Effector memory CD8-positive, alpha-beta T cell (primary cell): ENCODE results near the gene SGK1.

ENCODE experiments used
- ATAC-seq: fragments of 150-1000 bp; cut with Tn5 transposase; replicated peaks from 2 replicates; pipeline ENCODE4 v1.10.0; 2021; ENCODE audit warnings: mild to moderate bottlenecking, moderate library complexity
- DNase-seq, 3 experiments: peaks; one replicate each; pipeline ENCODE4 v3.0.0; 2021
- H3K27ac Mint-ChIP-seq, 2 donors: one replicate each; pipeline ENCODE4 v1.8.0; 2022; ENCODE audit warnings: mild to moderate bottlenecking in 2 of 2, mixed read lengths in 2 of 2, moderate library complexity in 2 of 2
- H3K27me3 Mint-ChIP-seq, 2 donors: one replicate each; pipeline ENCODE4 v1.8.0; 2022; ENCODE audit warnings: mixed read lengths in 2 of 2
- H3K36me3 Mint-ChIP-seq: one replicate; pipeline ENCODE4 v1.8.0; 2022; ENCODE audit warnings: mild to moderate bottlenecking, moderate library complexity, mixed read lengths; ENCODE audit not compliant: insufficient read depth
- H3K4me1 Mint-ChIP-seq, 2 donors: one replicate each; pipeline ENCODE4 v1.8.0; 2022; ENCODE audit warnings: low read depth in 2 of 2, mixed read lengths in 2 of 2
- H3K4me3 Mint-ChIP-seq, 2 donors: one replicate each; pipeline ENCODE4 v1.8.0; 2022; ENCODE audit warnings: mild to moderate bottlenecking in 2 of 2, mixed read lengths in 2 of 2, moderate library complexity in 2 of 2
- H3K9me3 Mint-ChIP-seq, 2 donors: one replicate each; pipeline ENCODE4 v1.8.0; 2022; ENCODE audit warnings: mixed read lengths in 2 of 2

SGK1 gene

DNA sequence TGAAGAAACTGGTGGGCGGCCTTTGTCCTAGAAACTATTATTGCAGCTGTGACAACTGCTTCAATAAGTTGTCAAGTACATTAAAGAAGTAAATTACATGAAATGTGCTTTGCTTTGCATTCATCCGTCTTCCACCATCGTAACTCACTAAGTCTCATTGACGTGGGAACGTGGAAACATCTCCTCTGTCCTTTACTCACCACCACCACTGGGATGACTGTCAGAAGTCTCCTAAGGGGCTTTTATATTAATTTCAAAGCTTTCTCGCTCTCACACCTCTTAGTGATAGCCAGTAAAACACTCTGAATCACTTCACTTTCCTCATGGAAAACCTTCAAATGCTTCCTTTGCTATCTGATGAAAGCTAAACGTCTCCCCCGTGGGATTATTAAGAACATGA lies 153.6 kb downstream of the SGK1 start:
- Mint-ChIP-seq H3K27ac (no peak overlapping the region), H3K27me3 (peaks cover 5 to 11% of the 10 kb centered on the region in 2 donors), H3K36me3 (peaks cover 11% of the 10 kb centered on the region), H3K4me3 (no peak overlapping the region), H3K9me3 (no peaks in the 10 kb centered on the region), H3K4me1 (no peaks in the 10 kb centered on the region)
- no peak for DNase-seq
- ATAC-seq = no peak

DNA sequence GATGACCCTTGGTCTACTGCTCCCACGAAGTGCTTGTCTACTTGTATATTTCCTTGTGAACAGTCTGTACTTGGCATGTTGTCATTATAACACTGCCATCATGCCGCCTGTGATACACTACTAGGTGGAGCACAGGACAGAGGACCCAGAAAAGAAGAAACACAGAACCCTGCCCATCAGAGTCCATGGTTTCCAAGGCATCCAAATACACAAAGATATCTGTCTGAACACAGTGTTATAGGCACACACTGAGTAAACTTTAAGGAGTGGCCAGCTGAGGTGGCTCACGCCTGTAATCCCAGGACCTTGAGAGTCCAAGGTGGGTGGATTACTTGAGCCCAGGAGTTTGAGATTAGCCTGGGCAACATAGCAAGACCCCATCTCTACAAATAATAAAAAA lies 155.0 kb downstream of the SGK1 start:
- H3K9me3 Mint-ChIP-seq = no peaks in the 10 kb centered on the region
- H3K27ac Mint-ChIP-seq = no peak overlapping the region
- DNase-seq = no peak
- no peaks in the 10 kb centered on the region for H3K4me1 Mint-ChIP-seq
- H3K27me3 Mint-ChIP-seq = peaks cover 5 to 11% of the 10 kb centered on the region in 2 donors
- ATAC-seq = no peak
- peaks cover 8% of the 10 kb centered on the region for H3K36me3 Mint-ChIP-seq
- H3K4me3 Mint-ChIP-seq = no peak overlapping the region

DNA sequence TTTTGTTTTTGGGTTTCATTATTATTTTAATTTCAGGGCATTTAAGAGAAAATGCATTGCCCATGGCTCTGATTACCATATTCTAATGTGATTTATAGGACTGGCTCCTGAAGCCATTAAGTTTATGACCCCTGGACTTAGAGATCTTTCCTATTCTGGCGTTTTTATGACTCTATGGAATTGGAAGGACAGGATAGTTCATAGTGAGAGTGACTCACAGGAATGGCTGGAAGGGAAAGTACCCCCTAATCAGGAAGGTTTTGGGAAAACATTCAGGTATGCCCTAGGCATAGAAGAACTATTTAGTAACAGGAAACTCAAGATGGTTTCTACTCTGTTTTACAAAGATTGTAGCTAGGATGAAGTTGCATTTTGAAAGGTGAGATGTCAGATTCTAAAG lies 156.9 kb downstream of the SGK1 start:
- H3K4me1 Mint-ChIP-seq = no peaks in the 10 kb centered on the region
- peaks cover 4% of the 10 kb centered on the region for H3K36me3 Mint-ChIP-seq
- ATAC-seq = no peak

DNA sequence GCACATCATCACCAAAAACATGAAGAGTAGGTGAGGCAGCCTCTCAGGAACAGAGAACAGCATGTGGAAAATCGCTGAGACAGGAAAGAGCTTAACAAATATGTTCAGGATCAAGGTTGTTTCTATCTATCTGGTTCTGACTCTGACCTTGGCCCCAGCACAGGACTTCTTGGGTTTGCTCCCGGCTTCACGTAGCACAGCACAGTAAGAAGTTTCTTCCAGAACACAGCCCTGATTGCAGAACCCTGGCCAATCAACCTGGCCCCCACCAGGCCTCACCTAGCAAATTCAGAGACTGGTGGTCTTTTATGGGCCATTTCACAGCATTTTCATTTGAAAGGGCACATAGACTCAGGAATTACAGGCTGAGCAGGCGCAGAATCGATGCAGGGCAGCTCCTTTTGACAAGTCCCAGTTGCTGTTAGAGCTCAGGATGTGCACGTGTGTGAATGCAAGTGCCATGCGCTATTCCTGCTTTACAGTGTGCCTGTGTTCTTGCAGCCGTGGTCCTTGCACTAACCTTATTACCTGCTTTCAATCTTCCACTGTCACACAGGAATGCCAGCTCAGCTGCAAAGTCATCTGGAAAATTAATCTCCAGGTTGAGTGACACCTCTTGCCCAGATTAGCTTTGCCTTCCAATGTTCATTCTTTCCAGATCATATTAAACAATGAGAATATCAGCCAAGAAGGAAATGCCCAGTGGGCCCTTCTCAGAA lies 165.0 kb downstream of the SGK1 start:
- DNase-seq (no peak), ATAC-seq (no peak)
- H3K4me1 Mint-ChIP-seq = no peaks in the 10 kb centered on the region
- no peak overlapping the region for H3K4me3 Mint-ChIP-seq
- H3K36me3 Mint-ChIP-seq = no peaks in the 10 kb centered on the region
- H3K27ac Mint-ChIP-seq = no peak overlapping the region
- no peaks in the 10 kb centered on the region for H3K9me3 Mint-ChIP-seq
- H3K27me3 Mint-ChIP-seq = peaks cover 0 to 4% of the 10 kb centered on the region in 2 donors

More for the DNA sequence above, 156.9 kb downstream of the SGK1 start:
- Mint-ChIP-seq H3K9me3 (no peaks in the 10 kb centered on the region), H3K27ac (no peak overlapping the region), H3K27me3 (peaks cover 5 to 11% of the 10 kb centered on the region in 2 donors), H3K4me3 (no peak overlapping the region)
- no peak for DNase-seq

- Mint-ChIP-seq H3K4me1 (no peaks in the 10 kb centered on the region), H3K36me3 (no peaks in the 10 kb centered on the region), H3K27me3 (peaks cover 0 to 4% of the 10 kb centered on the region in 2 donors), H3K4me3 (no peak overlapping the region), H3K9me3 (no peaks in the 10 kb centered on the region), H3K27ac (no peak overlapping the region)
- DNase-seq (no peak), ATAC-seq (no peak)
Measured at GRCh38 chr6:134148566-134148965, 169.3 kb downstream of the SGK1 start.

DNA sequence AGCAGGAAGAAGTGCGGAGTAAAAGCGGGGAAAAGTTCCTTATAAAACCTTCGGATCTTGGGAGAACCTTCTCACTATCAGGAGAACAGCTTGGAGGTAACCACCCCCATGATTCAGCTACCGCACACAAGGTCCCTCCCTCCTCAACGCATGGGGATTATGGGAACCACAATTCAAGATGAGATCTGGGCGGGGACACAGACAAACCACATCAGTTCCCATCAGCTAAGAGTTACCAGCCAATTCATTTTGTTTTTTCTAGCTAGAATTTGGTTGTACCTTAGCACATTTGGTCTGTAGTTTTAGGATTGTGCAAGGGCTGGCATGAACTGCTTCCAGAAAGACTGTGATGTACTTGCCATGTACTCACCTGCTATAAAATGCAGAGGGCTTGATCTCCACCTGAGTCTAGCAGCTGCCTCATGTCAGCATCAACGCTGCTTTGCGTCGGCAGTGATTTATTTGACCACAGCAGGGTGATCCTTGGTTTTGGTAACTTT lies 170.8 kb downstream of the SGK1 start:
- Mint-ChIP-seq H3K4me1 (no peaks in the 10 kb centered on the region), H3K9me3 (no peaks in the 10 kb centered on the region), H3K27me3 (peaks cover 0 to 4% of the 10 kb centered on the region in 2 donors), H3K36me3 (peaks cover 3% of the 10 kb centered on the region), H3K4me3 (no peak overlapping the region), H3K27ac (no peak overlapping the region)
- no peak for DNase-seq
- ATAC-seq = no peak

GRCh38 chr6:134146268-134147033 lies 171.5 kb downstream of the SGK1 start:
- Mint-ChIP-seq H3K9me3 (no peaks in the 10 kb centered on the region), H3K27ac (no peak overlapping the region), H3K4me3 (no peak overlapping the region), H3K4me1 (no peaks in the 10 kb centered on the region), H3K36me3 (peaks cover 4% of the 10 kb centered on the region), H3K27me3 (peaks cover 0 to 4% of the 10 kb centered on the region in 2 donors)
- no peak for DNase-seq
- ATAC-seq = no peak

GRCh38 chr6:134145786-134146185 lies 172.1 kb downstream of the SGK1 start:
- Mint-ChIP-seq H3K27me3 (peaks cover 0 to under 1% of the 10 kb centered on the region in 2 donors), H3K9me3 (no peaks in the 10 kb centered on the region), H3K4me1 (no peaks in the 10 kb centered on the region), H3K36me3 (peaks cover 4% of the 10 kb centered on the region), H3K4me3 (no peak overlapping the region), H3K27ac (no peak overlapping the region)
- DNase-seq (no peak), ATAC-seq (no peak)

DNA sequence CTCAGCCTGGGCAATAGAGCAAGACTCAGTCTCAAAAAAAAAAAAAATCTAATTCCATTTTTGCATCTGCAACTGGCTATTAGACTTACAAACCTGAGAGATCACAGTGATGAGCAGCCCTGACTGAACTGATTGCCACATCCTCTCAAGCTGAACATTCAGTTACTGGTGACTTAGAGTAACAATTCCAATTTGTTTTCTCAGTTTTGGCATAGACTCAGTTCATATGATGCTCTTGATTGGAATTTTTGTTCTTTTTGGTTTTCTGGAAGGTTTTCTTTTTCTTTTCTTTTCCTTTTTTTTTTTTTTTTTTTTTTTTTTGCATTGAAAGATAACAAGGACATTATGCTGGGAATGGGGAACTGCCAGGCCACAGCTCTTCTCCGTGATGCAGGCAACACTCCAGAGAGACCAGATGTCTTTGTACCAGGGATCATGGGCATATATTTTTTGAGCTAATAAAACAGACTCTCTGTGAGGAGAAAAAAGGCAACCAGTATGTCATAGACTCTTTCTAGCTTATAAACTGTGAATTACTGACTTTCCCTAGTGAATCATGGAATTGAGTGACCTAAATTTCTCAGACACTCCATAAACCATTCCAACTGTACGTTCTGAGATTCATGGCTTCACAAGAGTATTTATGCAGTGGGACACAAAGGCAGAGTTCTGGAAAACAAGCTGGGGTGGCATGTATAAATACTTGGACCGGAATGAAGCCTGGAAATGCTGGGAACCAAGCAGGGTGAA lies 179.5 kb downstream of the SGK1 start:
- peaks cover 4% of the 10 kb centered on the region for H3K36me3 Mint-ChIP-seq
- H3K9me3 Mint-ChIP-seq = no peaks in the 10 kb centered on the region
- no peak for DNase-seq
- ATAC-seq = no peak
- no peak overlapping the region for H3K4me3 Mint-ChIP-seq
- no peaks in the 10 kb centered on the region for H3K4me1 Mint-ChIP-seq
- H3K27me3 Mint-ChIP-seq = peaks cover 22 to 29% of the 10 kb centered on the region in 2 donors
- no peak overlapping the region for H3K27ac Mint-ChIP-seq

DNA sequence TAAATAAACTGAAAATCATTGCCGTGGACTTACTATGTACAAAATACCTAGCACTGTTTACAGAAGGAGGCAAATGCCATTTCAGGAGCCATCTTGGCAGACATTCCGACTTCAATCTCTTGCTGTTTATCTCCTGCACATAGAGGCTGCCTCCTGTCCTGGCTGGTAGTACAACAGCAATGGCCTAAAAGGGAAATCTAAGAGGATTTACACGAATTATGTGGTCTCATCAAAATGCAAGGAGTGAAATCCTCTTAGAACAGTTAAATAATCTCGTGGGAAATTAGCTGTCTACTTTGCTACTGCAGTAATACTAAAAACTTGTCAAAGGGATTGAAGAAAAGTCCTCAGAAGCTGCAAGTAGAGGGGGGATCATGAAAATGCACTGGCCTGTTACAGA lies 183.3 kb downstream of the SGK1 start:
- Mint-ChIP-seq H3K27me3 (peaks cover 14 to 23% of the 10 kb centered on the region in 2 donors), H3K4me1 (no peaks in the 10 kb centered on the region), H3K27ac (no peak overlapping the region), H3K4me3 (no peak overlapping the region), H3K9me3 (no peaks in the 10 kb centered on the region), H3K36me3 (no peaks in the 10 kb centered on the region)
- ATAC-seq (no peak), DNase-seq (no peak)

- Mint-ChIP-seq H3K4me3 (no peak overlapping the region), H3K27ac (no peak overlapping the region), H3K36me3 (no peaks in the 10 kb centered on the region), H3K9me3 (no peaks in the 10 kb centered on the region), H3K4me1 (no peaks in the 10 kb centered on the region), H3K27me3 (peaks cover 11 to 21% of the 10 kb centered on the region in 2 donors)
- DNase-seq = no peak
- no peak for ATAC-seq
Measured at GRCh38 chr6:134132494-134133141, 185.3 kb downstream of the SGK1 start.

DNA sequence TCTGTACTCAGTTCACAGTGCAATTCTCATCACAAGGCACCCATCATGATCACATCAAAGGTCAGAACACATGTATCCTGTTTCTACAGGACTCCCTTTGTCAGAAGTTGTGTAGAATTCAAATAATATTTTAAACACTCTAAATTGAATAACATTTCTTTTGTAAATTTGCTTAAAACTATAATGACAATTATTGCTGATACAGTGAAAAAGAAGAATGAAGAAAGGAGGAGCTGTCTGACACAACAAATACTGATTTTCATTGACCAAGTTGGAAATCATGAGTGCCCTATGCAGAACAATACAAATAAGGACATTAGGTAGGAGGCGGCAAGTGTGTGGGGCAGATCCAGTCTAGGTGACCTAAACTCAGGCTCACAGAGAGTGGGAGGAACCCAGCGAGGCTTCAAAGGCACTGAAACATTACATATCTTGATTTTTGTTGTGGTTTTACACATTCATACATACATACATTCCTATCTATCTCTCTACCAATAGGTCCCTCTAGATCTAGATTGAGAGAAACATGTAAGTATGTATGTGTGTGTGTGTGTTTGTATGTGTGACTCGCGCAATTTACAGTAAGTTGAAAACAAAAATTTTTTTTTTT lies 186.3 kb downstream of the SGK1 start:
- Mint-ChIP-seq H3K36me3 (no peaks in the 10 kb centered on the region), H3K27ac (no peak overlapping the region), H3K4me1 (no peaks in the 10 kb centered on the region)

DNA sequence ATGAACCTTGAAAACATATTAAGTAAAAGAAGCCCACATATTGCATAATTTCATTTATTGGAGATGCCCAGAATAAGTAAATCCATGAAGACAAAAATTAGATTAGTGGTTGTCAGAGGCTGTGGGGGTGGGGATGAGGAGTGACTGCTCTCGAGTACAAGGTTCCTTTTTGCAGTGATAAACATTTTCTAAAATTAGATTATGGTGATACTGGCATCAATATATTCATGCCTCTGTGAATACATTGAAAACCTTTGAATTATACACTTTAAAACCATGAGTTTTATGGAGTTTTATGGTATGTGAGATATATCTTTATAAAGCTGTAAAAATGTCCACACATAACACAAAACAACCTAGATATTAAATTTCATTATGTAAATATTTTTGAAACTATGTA lies 189.8 kb downstream of the SGK1 start:
- ATAC-seq = no peak
- Mint-ChIP-seq H3K9me3 (no peaks in the 10 kb centered on the region), H3K36me3 (no peaks in the 10 kb centered on the region), H3K4me3 (no peak overlapping the region), H3K27ac (no peak overlapping the region), H3K27me3 (peaks cover 9 to 10% of the 10 kb centered on the region in 2 donors), H3K4me1 (no peaks in the 10 kb centered on the region)
- no peak for DNase-seq

More for the DNA sequence above, 186.3 kb downstream of the SGK1 start:
- Mint-ChIP-seq H3K27me3 (peaks cover 1 to 12% of the 10 kb centered on the region in 2 donors), H3K9me3 (no peaks in the 10 kb centered on the region), H3K4me3 (no peak overlapping the region)
- DNase-seq = no peak
- ATAC-seq = no peak
